H1 (cell line): ENCODE results near the gene SLC9A2. TPM values are rescaled to one million over a fixed set of nuclear protein-coding genes. Genes with fewer than 3 reads are reported as not detected.

Experiments used
- BCL11A ChIP-seq, 2 experiments: IDR thresholded peaks; one replicate each; pipeline ENCODE4 v1.6.1; 2011; ENCODE audit warnings: low read depth in 2 of 2, low read length in 2 of 2, mild to moderate bottlenecking in 2 of 2
- POLR2AphosphoS5 ChIP-seq: IDR thresholded peaks from 2 replicates; pipeline ENCODE4 v1.6.1; 2011; ENCODE audit warnings: low read depth, low read length
- SP4 ChIP-seq: IDR thresholded peaks from 2 replicates; pipeline ENCODE4 v1.6.1; 2012; ENCODE audit warnings: low read length, inconsistent platforms
- polyA plus RNA-seq, 7 experiments: library from polyadenylated mRNA; depleted of rRNA in 3 of 7; stranded (reverse) in 5 of 7; unstranded in 2 of 7; fragments of >200 nt in 5 of 7; fragments of 200-250 nt in 2 of 7; gene quantifications; 1 replicate in 5 of 7; 2 replicates in 1 of 7; 4 replicates in 1 of 7; pipeline versions ENCODE4 v1.2.1 to v1.2.3, GENCODE V29; 2011 to 2013; ENCODE audit warnings: missing spikeins in 2 of 7, mixed read lengths in 2 of 7
- total RNA-seq: library from RNA; stranded (reverse); fragmentation: NEBNext Ultra II Directional; extraction: Animal tissue kit (Norgen Biotek cat#: 25700); gene quantifications from 2 replicates; pipeline ENCODE4 v1.2.1, GENCODE V29; 2021
- TF ChIP-seq, protein P1 (sequence below): IDR thresholded peaks from 2 replicates; pipeline ENCODE4 v1.6.1; 2012; ENCODE audit warnings: low read length, inconsistent platforms

Gene SLC9A2
- total and polyA plus RNA-seq, 2 of the 8 experiments (the other 6 are each of a cell fraction or from before 2014, with no cell fraction given): 0.06 to 0.13 TPM

DNA sequence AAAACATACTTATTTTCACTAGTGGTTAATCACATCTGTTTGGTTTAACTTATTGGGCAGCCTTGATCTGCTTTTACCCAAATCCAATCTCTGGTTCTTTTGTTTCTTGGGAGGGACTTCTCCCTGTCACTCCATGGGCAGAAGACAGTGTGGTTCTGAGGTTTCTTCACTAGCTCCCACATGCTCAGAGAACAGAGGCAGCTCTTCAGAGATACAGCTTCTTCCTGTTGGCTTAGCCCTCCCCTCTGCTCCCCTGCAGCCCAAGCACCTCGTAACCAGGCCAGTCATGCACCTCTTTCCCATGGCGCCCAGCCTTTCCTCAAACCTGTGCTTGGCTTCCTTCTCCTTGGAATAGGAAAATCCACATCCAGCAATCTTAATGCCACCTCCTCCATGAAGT lies 32.8 kb downstream of the SLC9A2 start (continued):
- TF ChIP-seq, protein P1, sequence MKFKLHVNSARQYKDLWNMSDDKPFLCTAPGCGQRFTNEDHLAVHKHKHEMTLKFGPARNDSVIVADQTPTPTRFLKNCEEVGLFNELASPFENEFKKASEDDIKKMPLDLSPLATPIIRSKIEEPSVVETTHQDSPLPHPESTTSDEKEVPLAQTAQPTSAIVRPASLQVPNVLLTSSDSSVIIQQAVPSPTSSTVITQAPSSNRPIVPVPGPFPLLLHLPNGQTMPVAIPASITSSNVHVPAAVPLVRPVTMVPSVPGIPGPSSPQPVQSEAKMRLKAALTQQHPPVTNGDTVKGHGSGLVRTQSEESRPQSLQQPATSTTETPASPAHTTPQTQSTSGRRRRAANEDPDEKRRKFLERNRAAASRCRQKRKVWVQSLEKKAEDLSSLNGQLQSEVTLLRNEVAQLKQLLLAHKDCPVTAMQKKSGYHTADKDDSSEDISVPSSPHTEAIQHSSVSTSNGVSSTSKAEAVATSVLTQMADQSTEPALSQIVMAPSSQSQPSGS: no peak
- TF ChIP-seq POLR2AphosphoS5: no peak
- no peak for TF ChIP-seq SP4
- no peak for TF ChIP-seq BCL11A (IDR thresholded peaks at IDR 0.05; ENCODE audit: low read depth in 2 of 2, low read length in 2 of 2)
